H1 (cell line): Measurements from ENCODE around the gene DIP2C. TPM values are rescaled to one million over a fixed set of nuclear protein-coding genes. Genes with fewer than 3 reads are reported as not detected.

Experiments
- CTCF ChIA-PET: fragments of 300-600 bp; sonication (Branson Sonifier 250); formaldehyde crosslinking; loops from one replicate; lab custom pipeline; 2021; ENCODE audit not compliant: partially characterized antibody; lab: Charles Lee
- POLR2A ChIA-PET: fragments of 300-600 bp; sonication (Branson Sonifier 250); formaldehyde crosslinking; loops from one replicate; lab custom pipeline; 2021; ENCODE audit warnings: inconsistent platforms; ENCODE audit not compliant: partially characterized antibody; lab: Charles Lee
- DNase-seq, 2 experiments: peaks; one replicate each; pipeline versions ENCODE4 v3.0.0 to v3.0.0-alpha.2; 2010 to 2022; ENCODE audit warnings: low spot score in 2 of 2, low read depth in 1 of 2, mixed read lengths in 1 of 2
- FAIRE-seq: peaks from 2 replicates; lab custom pipeline; 2011; peaks lifted over from hg19 to GRCh38; lab: Jason Lieb, UNC
- H2AFZ ChIP-seq: 2 replicates; pipeline ENCODE4 v1.8.1; 2012; ENCODE audit warnings: low read length, inconsistent platforms
- H2AK5ac ChIP-seq: 2 replicates; pipeline ENCODE4 v1.6.1; 2013; ENCODE audit warnings: low read depth, low read length
- H2BK120ac ChIP-seq: replicated peaks from 2 replicates; pipeline ENCODE3; 2013; ENCODE audit warnings: low read depth, low read length, inconsistent platforms
- H2BK12ac ChIP-seq: 2 replicates; pipeline ENCODE4 v1.6.1; 2013; ENCODE audit warnings: low read depth, low read length
- H2BK15ac ChIP-seq: 2 replicates; pipeline ENCODE4 v1.6.1; 2013; ENCODE audit warnings: low read length
- H2BK20ac ChIP-seq: 2 replicates; pipeline ENCODE4 v1.6.1; 2013; ENCODE audit warnings: low read length
- H2BK5ac ChIP-seq: 2 replicates; pipeline ENCODE4 v1.6.1; 2013; ENCODE audit warnings: low read depth, low read length
- H3K14ac ChIP-seq: 2 replicates; pipeline ENCODE4 v1.6.1; 2013; ENCODE audit warnings: inconsistent platforms; ENCODE audit not compliant: insufficient read length
- H3K18ac ChIP-seq: 2 replicates; pipeline ENCODE4 v1.6.1; 2013; ENCODE audit warnings: low read length; ENCODE audit errors: extremely low read depth
- H3K23ac ChIP-seq: 2 replicates; pipeline ENCODE4 v1.6.1; 2013; ENCODE audit warnings: inconsistent platforms; ENCODE audit not compliant: insufficient read length
- H3K23me2 ChIP-seq: 2 replicates; pipeline ENCODE4 v1.6.1; 2013; ENCODE audit warnings: low read depth, low read length
- H3K27ac ChIP-seq: 2 replicates; pipeline ENCODE4 v1.6.1; 2011; ENCODE audit warnings: low read depth, low read length, inconsistent platforms
- H3K27me3 ChIP-seq, 4 experiments: replicated peaks in 1 of 4; 1 replicate in 1 of 4; 2 replicates in 3 of 4; pipeline versions ENCODE4 v1.6.1 to v1.8.1; 2011 to 2013; ENCODE audit warnings: low read length in 3 of 4, mild to moderate bottlenecking in 3 of 4, inconsistent platforms in 2 of 4, mixed read lengths in 2 of 4, moderate library complexity in 1 of 4; ENCODE audit not compliant: control insufficient read depth in 3 of 4, insufficient read depth in 3 of 4; ENCODE audit errors: extremely low read depth in 1 of 4
- H3K36me3 ChIP-seq, 4 experiments: 2 replicates each; pipeline versions ENCODE4 v1.6.1 to v1.8.1; 2011 to 2013; ENCODE audit warnings: mild to moderate bottlenecking in 4 of 4, low read length in 3 of 4, moderate library complexity in 2 of 4, control low read depth in 1 of 4, inconsistent platforms in 1 of 4; ENCODE audit not compliant: insufficient read depth in 4 of 4, control insufficient read depth in 2 of 4
- H3K4ac ChIP-seq: replicated peaks from 2 replicates; pipeline ENCODE3; 2013; ENCODE audit warnings: low read length, low read depth, mixed read lengths, inconsistent platforms; ENCODE audit not compliant: insufficient read length
- H3K4me1 ChIP-seq, 4 experiments: replicated peaks in 1 of 4; 1 replicate in 1 of 4; 2 replicates in 3 of 4; pipeline versions ENCODE4 v1.6.1 to v1.8.1; 2011 to 2013; ENCODE audit warnings: low read length in 3 of 4, inconsistent platforms in 2 of 4, mixed read lengths in 1 of 4; ENCODE audit not compliant: insufficient read depth in 4 of 4, control insufficient read depth in 3 of 4
- H3K4me2 ChIP-seq, 2 experiments: 2 replicates each; pipeline versions ENCODE4 v1.6.1 to v1.8.1; 2011 to 2013; ENCODE audit warnings: low read depth in 2 of 2, low read length in 2 of 2, control low read depth in 1 of 2, inconsistent platforms in 1 of 2, mild to moderate bottlenecking in 1 of 2; ENCODE audit not compliant: insufficient read depth in 1 of 2
- H3K4me3 ChIP-seq, 4 experiments: fragments of 200-600, 300-600 bp in 1 of 4; sonication (generic), shearing (Covaris generic), sonication (Bioruptor Twin) in 1 of 4; 2 replicates each; pipeline versions ENCODE4 v1.5.1 to v1.8.1; 2011 to 2016; ENCODE audit warnings: low read length in 4 of 4, low read depth in 3 of 4, control low read depth in 2 of 4, inconsistent platforms in 2 of 4, mild to moderate bottlenecking in 2 of 4, mixed read lengths in 1 of 4, moderate library complexity in 1 of 4; ENCODE audit not compliant: insufficient read depth in 2 of 4; ENCODE audit errors: extremely low read depth in 1 of 4
- H3K56ac ChIP-seq: replicated peaks from 2 replicates; pipeline ENCODE3; 2013; ENCODE audit warnings: low read depth, mild to moderate bottlenecking, mixed read lengths, low read length, inconsistent platforms; ENCODE audit not compliant: insufficient read length
- H3K79me1 ChIP-seq: 2 replicates; pipeline ENCODE4 v1.6.1; 2013; ENCODE audit warnings: low read depth, low read length, control low read depth
- H3K79me2 ChIP-seq, 2 experiments: 2 replicates each; pipeline versions ENCODE4 v1.6.1 to v1.8.1; 2012 to 2013; ENCODE audit warnings: low read length in 2 of 2, mild to moderate bottlenecking in 2 of 2, inconsistent platforms in 1 of 2; ENCODE audit not compliant: insufficient read depth in 2 of 2, control insufficient read depth in 1 of 2
- H3K9ac ChIP-seq, 4 experiments: replicated peaks in 1 of 4; 1 replicate in 1 of 4; 2 replicates in 3 of 4; pipeline versions ENCODE4 v1.6.1 to v1.8.1; 2011 to 2013; ENCODE audit warnings: low read depth in 3 of 4, low read length in 3 of 4, control low read depth in 2 of 4, mild to moderate bottlenecking in 2 of 4, moderate library complexity in 2 of 4, inconsistent platforms in 1 of 4; ENCODE audit errors: extremely low read depth in 1 of 4
- H3K9me3 ChIP-seq, 2 experiments: 2 replicates each; pipeline versions ENCODE4 v1.6.1 to v1.8.1; 2012 to 2013; ENCODE audit warnings: mild to moderate bottlenecking in 2 of 2, moderate library complexity in 2 of 2, control low read depth in 1 of 2, inconsistent platforms in 1 of 2, low read depth in 1 of 2, low read length in 1 of 2, mixed read lengths in 1 of 2; ENCODE audit not compliant: insufficient read depth in 2 of 2
- H4K20me1 ChIP-seq, 2 experiments: replicated peaks in 1 of 2; 2 replicates each; pipeline versions ENCODE3 to v1.8.1; 2011 to 2013; ENCODE audit warnings: inconsistent platforms in 2 of 2, low read length in 2 of 2, mild to moderate bottlenecking in 1 of 2; ENCODE audit not compliant: insufficient read depth in 2 of 2, control insufficient read depth in 1 of 2
- H4K5ac ChIP-seq: 2 replicates; pipeline ENCODE4 v1.6.1; 2013; ENCODE audit warnings: low read length, low read depth, mixed read lengths, inconsistent platforms; ENCODE audit not compliant: insufficient read length
- H4K8ac ChIP-seq: 2 replicates; pipeline ENCODE4 v1.8.0; 2013; ENCODE audit warnings: mild to moderate bottlenecking, moderate library complexity, low read length, inconsistent platforms; ENCODE audit not compliant: insufficient read depth; ENCODE audit errors: extremely low read depth
- H4K91ac ChIP-seq: replicated peaks from 2 replicates; pipeline ENCODE3; 2013; ENCODE audit warnings: low read length, mixed read lengths, inconsistent platforms; ENCODE audit not compliant: insufficient read length
- ASH2L ChIP-seq: fragments of 200-600, 300-600 bp; sonication (generic); IDR thresholded peaks from one replicate; pipeline ENCODE4 v1.7.1; 2017; ENCODE audit warnings: low read length
- RAD21 ChIP-seq, 2 experiments: IDR thresholded peaks in 1 of 2; conservative IDR thresholded peaks in 1 of 2; 2 replicates each; pipeline ENCODE4 v1.6.1; 2011; ENCODE audit warnings: low read depth in 2 of 2, low read length in 2 of 2, improper control_type of control experiment in 1 of 2, inconsistent platforms in 1 of 2, mild to moderate bottlenecking in 1 of 2, moderate library complexity in 1 of 2
- WGBS, 2 experiments: shearing (Covaris generic) in 1 of 2; methylation state at CpG; one replicate each; pipeline versions ENCODE4 v1.1.6 to v1.1.7; 2013 to 2015; ENCODE audit warnings: low lambda C conversion rate in 2 of 2, mixed read lengths in 2 of 2, inconsistent platforms in 1 of 2, low coverage in 1 of 2, missing lambda C conversion rate in 1 of 2; ENCODE audit not compliant: insufficient replicate concordance in 2 of 2, insufficient coverage in 1 of 2, insufficient read length in 1 of 2; ENCODE audit errors: extremely low coverage in 1 of 2, missing lambda C conversion rate in 1 of 2; 5-methylcytosine and 5-hydroxymethylcytosine counted together
- polyA plus RNA-seq, 7 experiments: library from polyadenylated mRNA; depleted of rRNA in 3 of 7; stranded (reverse) in 5 of 7; unstranded in 2 of 7; fragments of >200 nt in 5 of 7; fragments of 200-250 nt in 2 of 7; gene quantifications; 1 replicate in 5 of 7; 2 replicates in 1 of 7; 4 replicates in 1 of 7; pipeline versions ENCODE4 v1.2.1 to v1.2.3, GENCODE V29; 2011 to 2013; ENCODE audit warnings: missing spikeins in 2 of 7, mixed read lengths in 2 of 7
- total RNA-seq: library from RNA; stranded (reverse); fragmentation: NEBNext Ultra II Directional; extraction: Animal tissue kit (Norgen Biotek cat#: 25700); gene quantifications from 2 replicates; pipeline ENCODE4 v1.2.1, GENCODE V29; 2021
- TF ChIP-seq, protein P1 (sequence below), 3 experiments: IDR thresholded peaks; 1 replicate in 2 of 3; 2 replicates in 1 of 3; pipeline versions ENCODE4 v1.5.1 to v1.6.1; 2011; ENCODE audit warnings: low read length in 3 of 3, mild to moderate bottlenecking in 3 of 3, inconsistent platforms in 2 of 3, low read depth in 1 of 3, moderate library complexity in 1 of 3; ENCODE audit not compliant: insufficient read depth in 1 of 3; ENCODE audit errors: control extremely low read depth in 1 of 3

The DIP2C gene
- total and polyA plus RNA-seq, 2 of the 8 experiments (the other 6 are each of a cell fraction or from before 2014, with no cell fraction given): 3.8 to 9.3 TPM

DNA sequence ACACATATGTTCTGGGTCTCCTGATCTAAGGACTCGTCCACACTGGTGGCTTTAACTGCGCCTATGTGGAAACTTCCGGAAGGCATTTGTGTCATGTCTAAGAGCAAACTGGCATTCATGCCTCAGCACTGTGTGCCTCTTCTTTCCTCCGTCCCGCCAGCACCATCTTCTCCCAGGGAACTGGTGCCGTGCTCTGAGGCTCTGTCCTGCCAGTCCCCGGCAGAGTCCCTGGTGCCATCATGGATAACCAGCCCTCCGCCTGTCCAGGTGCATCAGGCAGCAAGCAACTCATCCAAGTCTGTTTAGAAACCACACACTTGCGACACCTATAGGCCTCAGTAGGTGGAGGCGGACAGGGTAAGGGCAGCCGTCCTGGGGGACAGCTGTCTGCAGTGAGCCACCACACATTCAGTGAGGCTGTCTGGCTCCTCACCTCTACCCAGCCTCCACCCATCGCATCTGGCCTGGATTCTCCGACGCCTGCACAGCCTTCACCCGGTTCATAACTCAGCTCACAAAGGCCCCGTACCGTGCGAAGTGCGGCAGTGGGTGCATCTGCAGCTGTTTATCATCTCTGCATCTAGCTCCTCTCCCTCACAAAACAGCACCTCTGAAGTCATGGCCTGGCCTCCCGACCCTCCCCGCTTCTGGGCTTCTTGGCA lies 162.7 kb downstream of the DIP2C start:
- no peak overlapping the region for H3K23ac ChIP-seq
- no peak overlapping the region for H3K4me3 ChIP-seq
- no peak overlapping the region for H3K27ac ChIP-seq
- H2BK5ac ChIP-seq: no peak overlapping the region
- H2BK20ac ChIP-seq: no peak overlapping the region
- H3K18ac ChIP-seq: no peak overlapping the region
- H3K79me1 ChIP-seq: peaks cover 8% of the 10 kb centered on the region
- no peak for FAIRE-seq
- POLR2A ChIA-PET: interaction anchor here (0.7 kb wide), 1 partner anchor 108 kb away, joined by 4 read pairs; no protein-coding TSS in a partner anchor
- no peaks in the 10 kb centered on the region for H3K36me3 ChIP-seq
- H4K91ac ChIP-seq: no peak overlapping the region
- no peak overlapping the region for H4K5ac ChIP-seq
- no peak for DNase-seq
- no peak overlapping the region for H2AK5ac ChIP-seq
- H4K8ac ChIP-seq: no peak overlapping the region; the same call in 1 of the 2 replicates
- H2AFZ ChIP-seq: no peak overlapping the region
- H3K27me3 ChIP-seq: no peaks in the 10 kb centered on the region
- H3K23me2 ChIP-seq: no peaks in the 10 kb centered on the region
- WGBS, 2 experiments: 91% methylated on average over 20 of the region's 21 CpGs; no CpG with 5 or more reads in 1 of the 2 experiments
- no peaks in the 10 kb centered on the region for H3K9me3 ChIP-seq
- no peaks in the 10 kb centered on the region for H3K79me2 ChIP-seq
- TF ChIP-seq RAD21 (IDR thresholded peaks at IDR 0.05 in 1 of 2, conservative IDR thresholded peaks at IDR 0.05 in 1 of 2; ENCODE audit: low read depth in 2 of 2, low read length in 2 of 2): peak; percentile 44 to 59
- TF ChIP-seq, protein P1, sequence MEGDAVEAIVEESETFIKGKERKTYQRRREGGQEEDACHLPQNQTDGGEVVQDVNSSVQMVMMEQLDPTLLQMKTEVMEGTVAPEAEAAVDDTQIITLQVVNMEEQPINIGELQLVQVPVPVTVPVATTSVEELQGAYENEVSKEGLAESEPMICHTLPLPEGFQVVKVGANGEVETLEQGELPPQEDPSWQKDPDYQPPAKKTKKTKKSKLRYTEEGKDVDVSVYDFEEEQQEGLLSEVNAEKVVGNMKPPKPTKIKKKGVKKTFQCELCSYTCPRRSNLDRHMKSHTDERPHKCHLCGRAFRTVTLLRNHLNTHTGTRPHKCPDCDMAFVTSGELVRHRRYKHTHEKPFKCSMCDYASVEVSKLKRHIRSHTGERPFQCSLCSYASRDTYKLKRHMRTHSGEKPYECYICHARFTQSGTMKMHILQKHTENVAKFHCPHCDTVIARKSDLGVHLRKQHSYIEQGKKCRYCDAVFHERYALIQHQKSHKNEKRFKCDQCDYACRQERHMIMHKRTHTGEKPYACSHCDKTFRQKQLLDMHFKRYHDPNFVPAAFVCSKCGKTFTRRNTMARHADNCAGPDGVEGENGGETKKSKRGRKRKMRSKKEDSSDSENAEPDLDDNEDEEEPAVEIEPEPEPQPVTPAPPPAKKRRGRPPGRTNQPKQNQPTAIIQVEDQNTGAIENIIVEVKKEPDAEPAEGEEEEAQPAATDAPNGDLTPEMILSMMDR (IDR thresholded peaks at IDR 0.05; ENCODE audit: control extremely low read depth in 1 of 3, insufficient read depth in 1 of 3, low read depth in 1 of 3, low read length in 3 of 3): peak; percentile 41 to 69 (median 63)
- TF ChIP-seq ASH2L: no peak
- no peak overlapping the region for H2BK15ac ChIP-seq
- CTCF ChIA-PET: interaction anchor here (0.7 to 0.9 kb wide), 4 partner anchors 9 to 262 kb away, joined by 3 read pairs; no protein-coding TSS in a partner anchor
- no peak overlapping the region for H2BK120ac ChIP-seq
- H3K14ac ChIP-seq: no peak overlapping the region
- H3K4me2 ChIP-seq: no peak overlapping the region
- H3K9ac ChIP-seq: no peak overlapping the region
- H3K4me1 ChIP-seq: no peaks in the 10 kb centered on the region; a peak in 1 of 7 replicates
- no peak overlapping the region for H2BK12ac ChIP-seq
- H4K20me1 ChIP-seq: peaks cover 7 to 11% of the 10 kb centered on the region in 2 experiments
- no peak overlapping the region for H3K4ac ChIP-seq
- H3K56ac ChIP-seq: no peak overlapping the region
